Testis (tissue), 2 donors: Measurements from ENCODE around the gene BCAS3.

Source experiments
- CTCF ChIP-seq, 3 experiments: fragments of 450-650 bp in 2 of 3; fragments of 200-600 bp in 1 of 3; sonication (generic) in 1 of 3; IDR thresholded peaks; one replicate each; pipeline ENCODE4 v1.5.1; 2016 to 2019; ENCODE audit warnings: antibody characterized with exemption in 3 of 3, mild to moderate bottlenecking in 2 of 3, moderate library complexity in 1 of 3
- POLR2A ChIP-seq: fragments of 450-650 bp; IDR thresholded peaks from one replicate; pipeline ENCODE4 v1.6.1; 2017; ENCODE audit warnings: antibody characterized with exemption, mild to moderate bottlenecking, moderate library complexity

GRCh38 chr17:61338874-61339478 is 661.3 kb downstream of the BCAS3 start:
- TF ChIP-seq POLR2A: no peak
- TF ChIP-seq CTCF (IDR thresholded peaks at IDR 0.05): no peak
